CD4-positive, alpha-beta T cell (primary cell): ENCODE data around the gene HS3ST5. TPM values are rescaled to one million over a fixed set of nuclear protein-coding genes. Genes with fewer than 3 reads are reported as not detected.

Source experiments
- ATAC-seq: fragments of 200-7000 bp; cut with Tn5 transposase; one replicate; pipeline ENCODE4 v1.10.0; 2022; ENCODE audit warnings: mild to moderate bottlenecking; ENCODE audit not compliant: poor library complexity
- CTCF ChIA-PET: fragments of 350-600 bp; sonication (Branson Sonifier 250); formaldehyde crosslinking; loops from one replicate; lab custom pipeline; 2021; ENCODE audit warnings: antibody characterized with exemption, inconsistent platforms; lab: Charles Lee
- POLR2A ChIA-PET: fragments of 350-600 bp; sonication (Branson Sonifier 250); formaldehyde crosslinking; loops from one replicate; lab custom pipeline; 2021; ENCODE audit warnings: antibody characterized with exemption, inconsistent platforms; lab: Charles Lee
- DNase-seq, 14 experiments: peaks; one replicate each; pipeline ENCODE4 v3.0.0-alpha.2; 2013 to 2020; ENCODE audit warnings: mixed read lengths in 2 of 14
- H3K27ac ChIP-seq, 2 donors: one replicate each; pipeline versions ENCODE4 v1.5.1 to v1.7.0; 2013; ENCODE audit warnings: low read length in 2 of 2, low read depth in 1 of 2, mild to moderate bottlenecking in 1 of 2
- H3K27me3 ChIP-seq, 2 experiments: 1 replicate in 1 of 2; 2 replicates in 1 of 2; pipeline versions ENCODE4 v1.6.1 to v1.7.0; 2013; ENCODE audit warnings: low read length in 2 of 2, control low read depth in 1 of 2, mild to moderate bottlenecking in 1 of 2, moderate library complexity in 1 of 2; ENCODE audit not compliant: insufficient read depth in 2 of 2, control insufficient read depth in 1 of 2
- H3K36me3 ChIP-seq: one replicate; pipeline ENCODE4 v1.6.1; 2013; ENCODE audit warnings: low read length, control low read depth; ENCODE audit not compliant: insufficient read depth
- H3K4me1 ChIP-seq: one replicate; pipeline ENCODE4 v1.6.1; 2013; ENCODE audit warnings: low read length, control low read depth; ENCODE audit not compliant: insufficient read depth
- H3K4me3 ChIP-seq: one replicate; pipeline ENCODE4 v1.5.1; 2013; ENCODE audit warnings: mild to moderate bottlenecking, low read length, moderate library complexity
- H3K9me3 ChIP-seq, 2 experiments: 1 replicate in 1 of 2; 2 replicates in 1 of 2; pipeline versions ENCODE4 v1.6.1 to v1.7.0; 2013; ENCODE audit warnings: low read length in 2 of 2, mild to moderate bottlenecking in 2 of 2, control low read depth in 1 of 2, moderate library complexity in 1 of 2; ENCODE audit not compliant: control insufficient read depth in 1 of 2, insufficient read depth in 1 of 2
- H3K27ac Mint-ChIP-seq: one replicate; pipeline ENCODE4 v1.8.0; 2020; ENCODE audit warnings: mixed read lengths
- H3K27me3 Mint-ChIP-seq: one replicate; pipeline ENCODE4 v1.8.0; 2021; ENCODE audit warnings: mixed read lengths
- H3K36me3 Mint-ChIP-seq: one replicate; pipeline ENCODE4 v1.8.0; 2021; ENCODE audit warnings: low read depth, mixed read lengths
- H3K4me1 Mint-ChIP-seq: one replicate; pipeline ENCODE4 v1.8.0; 2021; ENCODE audit warnings: low read depth, mixed read lengths
- H3K4me3 Mint-ChIP-seq: one replicate; pipeline ENCODE4 v1.8.0; 2020; ENCODE audit warnings: mild to moderate bottlenecking, mixed read lengths
- H3K9me3 Mint-ChIP-seq: one replicate; pipeline ENCODE4 v1.8.0; 2020; ENCODE audit warnings: mixed read lengths
- intact Hi-C, 2 experiments: fragments of 100-400 bp; cut with DNase I in 1 of 2; cut with micrococcal nuclease in 1 of 2; formaldehyde crosslinking; loops; one replicate each; pipeline versions ENCODE4 v1.15.1 to v1.9.0; 2023 to 2025; cut with DNase I, micrococcal nuclease
- total RNA-seq, 174 experiments: library from RNA in 2 of 174; stranded (reverse) in 2 of 174; gene quantifications; one replicate each; pipeline ENCODE4 v1.2.3 and lab custom pipeline; 2021 to 2026
- TF ChIP-seq, protein P1 (sequence below): fragments of 200-600 bp; IDR thresholded peaks from one replicate; pipeline ENCODE4 v1.8.0; 2022; ENCODE audit warnings: antibody characterized with exemption, mild to moderate bottlenecking

The HS3ST5 gene
- total RNA-seq, 2 experiments from 2014 or later, result not detected

DNA sequence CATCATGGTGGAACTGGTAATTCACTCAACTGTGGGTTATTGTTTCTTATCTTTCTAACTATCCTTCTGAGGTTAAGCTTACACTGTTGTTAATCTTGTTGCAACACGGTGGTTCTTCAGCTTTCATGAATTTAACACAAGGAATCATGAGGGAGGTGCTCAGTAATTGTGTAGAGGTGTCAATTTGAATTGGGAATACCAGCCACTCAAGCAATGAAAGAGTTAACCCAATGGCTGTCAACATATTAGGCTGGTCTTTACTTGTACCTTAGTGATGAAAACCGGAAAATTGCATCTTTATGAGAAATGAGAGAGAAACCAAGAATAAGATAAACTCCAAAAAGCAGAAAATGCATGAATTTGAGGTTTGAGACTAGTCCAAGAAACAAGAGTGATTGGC lies 95.7 kb downstream of the HS3ST5 start:
- H3K27me3 ChIP-seq, result no peaks in the 10 kb centered on the region
- intact Hi-C loops, result no loop called here
- DNase-seq (no peak), ATAC-seq (no peak)
- no peak overlapping the region for H3K4me3 ChIP-seq
- Mint-ChIP-seq H3K27ac (no peak overlapping the region), H3K4me1 (no peaks in the 10 kb centered on the region), H3K36me3 (no peaks in the 10 kb centered on the region), H3K4me3 (no peak overlapping the region), H3K27me3 (no peaks in the 10 kb centered on the region), H3K9me3 (peaks cover 2% of the 10 kb centered on the region)
- CTCF ChIA-PET, result no interaction called here
- no peaks in the 10 kb centered on the region for H3K36me3 ChIP-seq
- TF ChIP-seq, protein P1, sequence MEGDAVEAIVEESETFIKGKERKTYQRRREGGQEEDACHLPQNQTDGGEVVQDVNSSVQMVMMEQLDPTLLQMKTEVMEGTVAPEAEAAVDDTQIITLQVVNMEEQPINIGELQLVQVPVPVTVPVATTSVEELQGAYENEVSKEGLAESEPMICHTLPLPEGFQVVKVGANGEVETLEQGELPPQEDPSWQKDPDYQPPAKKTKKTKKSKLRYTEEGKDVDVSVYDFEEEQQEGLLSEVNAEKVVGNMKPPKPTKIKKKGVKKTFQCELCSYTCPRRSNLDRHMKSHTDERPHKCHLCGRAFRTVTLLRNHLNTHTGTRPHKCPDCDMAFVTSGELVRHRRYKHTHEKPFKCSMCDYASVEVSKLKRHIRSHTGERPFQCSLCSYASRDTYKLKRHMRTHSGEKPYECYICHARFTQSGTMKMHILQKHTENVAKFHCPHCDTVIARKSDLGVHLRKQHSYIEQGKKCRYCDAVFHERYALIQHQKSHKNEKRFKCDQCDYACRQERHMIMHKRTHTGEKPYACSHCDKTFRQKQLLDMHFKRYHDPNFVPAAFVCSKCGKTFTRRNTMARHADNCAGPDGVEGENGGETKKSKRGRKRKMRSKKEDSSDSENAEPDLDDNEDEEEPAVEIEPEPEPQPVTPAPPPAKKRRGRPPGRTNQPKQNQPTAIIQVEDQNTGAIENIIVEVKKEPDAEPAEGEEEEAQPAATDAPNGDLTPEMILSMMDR, result no peak
- POLR2A ChIA-PET, result no interaction called here
- H3K27ac ChIP-seq, result no peak overlapping the region
- H3K4me1 ChIP-seq, result no peaks in the 10 kb centered on the region
- H3K9me3 ChIP-seq, result no peaks in the 10 kb centered on the region

DNA sequence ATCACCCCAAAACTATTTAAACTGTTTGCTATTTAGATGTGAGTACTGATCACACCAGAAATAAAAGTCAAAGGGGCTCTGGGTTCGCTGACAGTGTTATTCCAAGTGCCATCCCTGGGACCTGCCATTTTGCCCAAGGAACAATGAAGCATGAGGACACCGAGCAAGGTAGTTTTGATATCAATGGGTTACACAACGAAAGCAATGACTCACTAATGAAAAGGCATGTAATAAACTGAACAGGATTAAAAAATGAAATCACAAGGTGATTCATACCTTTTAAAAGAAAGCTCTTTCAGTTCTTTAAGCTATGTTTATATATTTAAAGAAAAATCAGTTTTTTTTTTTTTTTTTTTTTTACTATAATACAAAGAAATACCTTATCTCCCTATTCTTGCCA lies 102.0 kb downstream of the HS3ST5 start:
- Histone ChIP-seq H3K27ac (no peak overlapping the region), H3K36me3 (no peaks in the 10 kb centered on the region), H3K9me3 (no peaks in the 10 kb centered on the region), H3K4me3 (no peak overlapping the region), H3K27me3 (no peaks in the 10 kb centered on the region), H3K4me1 (no peaks in the 10 kb centered on the region)
- POLR2A ChIA-PET, result no interaction called here
- no peaks in the 10 kb centered on the region for H3K4me1 Mint-ChIP-seq
- no peaks in the 10 kb centered on the region for H3K27me3 Mint-ChIP-seq
- TF ChIP-seq, protein P1, result no peak
- H3K4me3 Mint-ChIP-seq, result no peak overlapping the region
- no peaks in the 10 kb centered on the region for H3K9me3 Mint-ChIP-seq
- intact Hi-C loops, result no loop called here
- H3K36me3 Mint-ChIP-seq, result no peaks in the 10 kb centered on the region
- DNase-seq, result no peak
- no peak for ATAC-seq
- H3K27ac Mint-ChIP-seq, result no peak overlapping the region
- CTCF ChIA-PET, result no interaction called here

DNA sequence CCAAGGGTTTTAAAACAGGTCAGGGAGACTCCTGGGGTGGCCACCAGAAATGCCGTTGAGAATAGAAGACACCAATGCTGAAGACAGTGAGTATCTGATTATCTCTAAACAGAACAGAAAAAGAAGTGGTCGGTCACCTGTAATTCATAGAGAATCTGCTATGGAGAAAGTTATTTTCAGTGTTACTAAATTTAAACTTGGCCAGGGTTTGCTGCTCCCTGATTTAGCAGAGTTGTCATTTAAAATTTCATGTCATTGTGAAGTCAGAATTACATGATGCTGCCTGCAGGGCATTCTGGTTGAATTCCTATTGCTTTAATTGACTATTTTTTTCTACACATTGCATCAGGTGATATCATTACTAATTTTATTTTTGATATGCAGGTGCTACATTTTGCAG lies 114.1 kb downstream of the HS3ST5 start:
- TF ChIP-seq, protein P1, result no peak
- CTCF ChIA-PET, result no interaction called here
- peaks cover 0 to 4% of the 10 kb centered on the region in 2 experiments for H3K9me3 ChIP-seq
- H3K27me3 ChIP-seq, result no peaks in the 10 kb centered on the region
- intact Hi-C loops, result no loop called here
- Mint-ChIP-seq H3K9me3 (no peaks in the 10 kb centered on the region), H3K4me1 (no peaks in the 10 kb centered on the region), H3K4me3 (no peak overlapping the region), H3K36me3 (no peaks in the 10 kb centered on the region), H3K27me3 (no peaks in the 10 kb centered on the region), H3K27ac (no peak overlapping the region)
- ATAC-seq, result no peak
- no peak overlapping the region for H3K27ac ChIP-seq
- H3K4me3 ChIP-seq, result no peak overlapping the region
- H3K36me3 ChIP-seq, result no peaks in the 10 kb centered on the region
- DNase-seq, result no peak
- POLR2A ChIA-PET, result no interaction called here
- no peaks in the 10 kb centered on the region for H3K4me1 ChIP-seq
